ENCODE results near the gene NSD2. TPM values are rescaled to one million over a fixed set of nuclear protein-coding genes. Genes with fewer than 3 reads are reported as not detected.

NSD2 gene
- total and polyA plus RNA-seq, 2 donors (not counting 1 experiment from before 2014, with no cell fraction given): 14.2 to 64.8 TPM

- ChIA-PET POLR2A (no interaction called here), CTCF (no interaction called here)
- no peak overlapping the region for H3K9ac ChIP-seq (ENCODE audit: low read length)
- Mint-ChIP-seq H3K27me3 (no peaks in the 10 kb centered on the region), H3K4me1 (peaks cover 5% of the 10 kb centered on the region), H3K27ac (no peak overlapping the region), H3K9me3 (ENCODE audit: insufficient read depth) (no peaks in the 10 kb centered on the region), H3K4me3 (no peak overlapping the region)
- no peak for TF ChIP-seq CTCF (IDR thresholded peaks at IDR 0.05)
- no peak for TF ChIP-seq EZH2 (IDR thresholded peaks at IDR 0.05; ENCODE audit: borderline replicate concordance, insufficient read depth, low read depth, low read length, poor library complexity, severe bottlenecking)
- H4K20me1 ChIP-seq (ENCODE audit: control insufficient read depth, insufficient read depth, low read length, poor library complexity, severe bottlenecking): peaks cover 31% of the 10 kb centered on the region
- WGBS (ENCODE audit: insufficient coverage): 44% methylated on average over 4 of the region's 7 CpGs
- H3K27ac ChIP-seq (ENCODE audit: low read length in 2 of 2): no peak overlapping the region
- no peak overlapping the region for H3K4me3 ChIP-seq (ENCODE audit: control extremely low read depth in 1 of 5, extremely low read depth in 1 of 5, insufficient read depth in 1 of 5, low read depth in 2 of 5, low read length in 4 of 5)
- H3K27me3 ChIP-seq (replicated peaks in 1 of 4; ENCODE audit: control extremely low read depth in 1 of 4, control insufficient read depth in 3 of 4, insufficient read depth in 4 of 4, low read length in 3 of 4): no peaks in the 10 kb centered on the region
- no peak for DNase-seq
- no peaks in the 10 kb centered on the region for H3K9me3 ChIP-seq (ENCODE audit: control extremely low read depth in 1 of 3, control insufficient read depth in 2 of 3, insufficient read depth in 1 of 3, low read length in 2 of 3)
- H3K4me2 ChIP-seq (replicated peaks; ENCODE audit: low read depth, low read length, poor library complexity, severe bottlenecking): no peak overlapping the region
- H3K4me1 ChIP-seq (ENCODE audit: control insufficient read depth in 2 of 2, insufficient read depth in 2 of 2, low read length in 2 of 2): peaks cover 4 to 5% of the 10 kb centered on the region in 2 donors
- peaks cover 1 to 71% of the 10 kb centered on the region in 2 experiments for H3K36me3 ChIP-seq (replicated peaks in 1 of 2; ENCODE audit: control extremely low read depth in 1 of 2, control insufficient read depth in 1 of 2, extremely low read depth in 1 of 2, insufficient read depth in 2 of 2, low read length in 1 of 2)
- H2AFZ ChIP-seq (ENCODE audit: insufficient read depth, low read depth, low read length, poor library complexity, severe bottlenecking): no peak overlapping the region
- ATAC-seq (ENCODE audit: low read depth): no peak
- intact Hi-C loops (cut with micrococcal nuclease): no loop called here
- peaks cover 47% of the 10 kb centered on the region for H3K79me2 ChIP-seq (ENCODE audit: control insufficient read depth, insufficient read depth, low read length)
Measured at GRCh38 chr4:1839282-1839681, 31.9 kb upstream of the NSD2 start.

GRCh38 chr4:1841201-1841886, 29.8 kb upstream of the NSD2 start:
- intact Hi-C loops (cut with micrococcal nuclease): no loop called here
- CTCF ChIA-PET: no interaction called here
- no peak overlapping the region for H3K4me3 Mint-ChIP-seq

More at GRCh38 chr4:1841201-1841886, 29.8 kb upstream of the NSD2 start:
- Histone ChIP-seq H3K4me1 (ENCODE audit: control insufficient read depth in 2 of 2, insufficient read depth in 2 of 2, low read length in 2 of 2) (no peaks in the 10 kb centered on the region), H3K27ac (ENCODE audit: low read length in 2 of 2) (no peak overlapping the region), H3K9me3 (ENCODE audit: control extremely low read depth in 1 of 3, control insufficient read depth in 2 of 3, insufficient read depth in 1 of 3, low read length in 2 of 3) (no peaks in the 10 kb centered on the region), H3K9ac (ENCODE audit: low read length) (no peak overlapping the region), H3K4me3 (ENCODE audit: control extremely low read depth in 1 of 5, extremely low read depth in 1 of 5, insufficient read depth in 1 of 5, low read depth in 2 of 5, low read length in 4 of 5) (no peak overlapping the region), H3K79me2 (ENCODE audit: control insufficient read depth, insufficient read depth, low read length) (peaks cover 57% of the 10 kb centered on the region), H3K36me3 (replicated peaks in 1 of 2; ENCODE audit: control extremely low read depth in 1 of 2, control insufficient read depth in 1 of 2, extremely low read depth in 1 of 2, insufficient read depth in 2 of 2, low read length in 1 of 2) (peaks cover 1 to 67% of the 10 kb centered on the region in 2 experiments), H2AFZ (ENCODE audit: insufficient read depth, low read depth, low read length, poor library complexity, severe bottlenecking) (no peak overlapping the region), H3K4me2 (replicated peaks; ENCODE audit: low read depth, low read length, poor library complexity, severe bottlenecking) (no peak overlapping the region), H4K20me1 (ENCODE audit: control insufficient read depth, insufficient read depth, low read length, poor library complexity, severe bottlenecking) (peaks cover 31% of the 10 kb centered on the region), H3K27me3 (replicated peaks in 1 of 4; ENCODE audit: control extremely low read depth in 1 of 4, control insufficient read depth in 3 of 4, insufficient read depth in 4 of 4, low read length in 3 of 4) (no peaks in the 10 kb centered on the region)
- TF ChIP-seq EZH2 (IDR thresholded peaks at IDR 0.05; ENCODE audit: borderline replicate concordance, insufficient read depth, low read depth, low read length, poor library complexity, severe bottlenecking) (no peak), CTCF (IDR thresholded peaks at IDR 0.05) (no peak)
- H3K4me1 Mint-ChIP-seq: peaks cover under 1% of the 10 kb centered on the region
- H3K27me3 Mint-ChIP-seq: no peaks in the 10 kb centered on the region
- no peak overlapping the region for H3K27ac Mint-ChIP-seq
- H3K9me3 Mint-ChIP-seq (ENCODE audit: insufficient read depth): no peaks in the 10 kb centered on the region
- no peak for ATAC-seq (ENCODE audit: low read depth)
- 91% methylated on average over 31 of the region's 31 CpGs for WGBS (ENCODE audit: insufficient coverage)
- POLR2A ChIA-PET: no interaction called here
- DNase-seq: no peak
